ENCODE measurements around the gene DNAAF3. TPM values are rescaled to one million over a fixed set of nuclear protein-coding genes. Genes with fewer than 3 reads are reported as not detected.

DNAAF3 gene
- total RNA-seq, 1 donor from 2014 or later = 12.2 TPM

DNA sequence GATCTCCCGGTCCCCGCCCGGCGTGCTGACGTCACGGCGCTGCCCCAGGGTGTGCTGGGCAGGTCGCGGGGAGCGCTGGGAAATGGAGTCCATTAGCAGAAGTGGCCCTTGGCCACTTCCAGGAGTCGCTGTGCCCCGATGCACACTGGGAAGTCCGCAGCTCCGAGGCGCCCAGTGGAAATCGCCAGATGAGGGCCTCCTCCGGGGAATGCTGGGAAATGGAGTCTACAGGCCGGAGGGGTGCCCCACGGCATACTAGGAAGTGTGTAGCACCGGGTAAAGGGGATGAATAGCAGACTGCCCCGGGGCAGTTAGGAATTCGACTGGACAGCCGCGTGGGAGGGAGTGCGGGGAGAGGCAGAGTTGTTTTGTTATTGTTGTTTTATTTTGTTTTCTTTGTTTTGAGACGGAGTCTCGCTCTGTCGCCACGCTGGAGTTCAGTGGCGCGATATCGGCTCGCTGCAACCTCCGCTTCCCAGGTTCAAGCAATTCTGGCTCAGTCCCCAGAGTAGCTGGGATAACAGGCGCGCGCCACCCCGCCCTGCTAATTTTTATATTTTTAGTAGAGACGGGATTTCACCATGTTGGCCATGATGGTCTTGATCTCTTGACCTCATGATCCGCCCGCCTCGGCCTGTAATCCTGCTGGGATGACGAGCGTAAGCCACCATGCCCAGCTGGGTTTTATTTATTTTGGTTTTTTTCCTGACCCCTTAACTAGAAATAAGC is 48.6 kb downstream of the DNAAF3 start:
- DNase-seq (ENCODE audit: extremely low spot score, unreplicated experiment) = peak; percentile 97
- H3K4me1 Mint-ChIP-seq (ENCODE audit: unreplicated experiment) = peaks cover 28% of the 10 kb centered on the region
- no peaks in the 10 kb centered on the region for H3K9me3 Mint-ChIP-seq
- TF ChIP-seq, protein P1, sequence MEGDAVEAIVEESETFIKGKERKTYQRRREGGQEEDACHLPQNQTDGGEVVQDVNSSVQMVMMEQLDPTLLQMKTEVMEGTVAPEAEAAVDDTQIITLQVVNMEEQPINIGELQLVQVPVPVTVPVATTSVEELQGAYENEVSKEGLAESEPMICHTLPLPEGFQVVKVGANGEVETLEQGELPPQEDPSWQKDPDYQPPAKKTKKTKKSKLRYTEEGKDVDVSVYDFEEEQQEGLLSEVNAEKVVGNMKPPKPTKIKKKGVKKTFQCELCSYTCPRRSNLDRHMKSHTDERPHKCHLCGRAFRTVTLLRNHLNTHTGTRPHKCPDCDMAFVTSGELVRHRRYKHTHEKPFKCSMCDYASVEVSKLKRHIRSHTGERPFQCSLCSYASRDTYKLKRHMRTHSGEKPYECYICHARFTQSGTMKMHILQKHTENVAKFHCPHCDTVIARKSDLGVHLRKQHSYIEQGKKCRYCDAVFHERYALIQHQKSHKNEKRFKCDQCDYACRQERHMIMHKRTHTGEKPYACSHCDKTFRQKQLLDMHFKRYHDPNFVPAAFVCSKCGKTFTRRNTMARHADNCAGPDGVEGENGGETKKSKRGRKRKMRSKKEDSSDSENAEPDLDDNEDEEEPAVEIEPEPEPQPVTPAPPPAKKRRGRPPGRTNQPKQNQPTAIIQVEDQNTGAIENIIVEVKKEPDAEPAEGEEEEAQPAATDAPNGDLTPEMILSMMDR (conservative IDR thresholded peaks at IDR 0.05) = no peak
- peaks cover 16% of the 10 kb centered on the region for H3K27me3 Mint-ChIP-seq
- H3K27ac Mint-ChIP-seq = peak overlapping the region; percentile 99
- H3K4me3 Mint-ChIP-seq = peak overlapping the region; percentile 100
- no peaks in the 10 kb centered on the region for H3K36me3 Mint-ChIP-seq

DNA sequence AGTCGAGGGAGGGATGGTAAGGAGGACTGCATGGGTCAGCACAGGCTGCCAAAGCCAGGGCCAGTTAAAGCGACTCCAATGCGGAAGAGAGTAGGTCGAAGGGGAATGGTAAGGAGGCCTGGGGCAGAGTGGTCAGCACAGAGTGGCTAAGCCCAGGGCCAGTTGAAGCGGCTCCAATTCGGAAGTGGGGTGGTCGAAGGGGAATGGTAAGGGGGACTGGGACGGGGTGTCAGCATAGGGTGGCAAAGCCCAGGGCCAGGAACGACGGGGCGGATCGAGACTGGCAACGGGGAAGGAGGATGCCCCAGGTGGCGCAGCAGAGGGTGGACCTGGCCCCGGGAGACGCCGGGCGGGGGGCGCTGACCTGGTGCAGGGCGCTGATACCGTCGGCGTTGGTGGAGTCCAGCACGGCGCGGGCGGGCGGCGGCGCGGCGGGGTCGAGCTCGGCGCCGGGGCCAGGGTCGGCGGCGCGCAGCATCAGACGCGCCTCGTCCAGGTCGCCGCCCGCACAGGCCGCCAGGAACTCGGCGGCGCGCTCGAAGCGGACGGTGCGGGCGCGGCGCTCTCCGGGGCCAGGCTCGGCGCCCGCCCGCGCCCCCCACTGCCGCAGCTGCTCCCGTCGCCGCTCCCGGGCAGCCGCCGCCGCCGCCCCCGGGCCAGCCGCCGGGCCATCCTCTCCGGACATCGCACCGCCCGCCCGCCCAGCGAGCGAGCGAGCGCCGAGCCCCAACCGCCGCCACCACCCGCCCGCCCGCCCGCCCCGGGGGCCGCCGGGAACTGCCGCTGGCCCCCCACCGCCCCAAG is 49.4 kb downstream of the DNAAF3 start, which contains the start of gene PPP1R12C:
Gene PPP1R12C (minus strand): TSS at position 779 of the 804 bp plus-strand sequence. CDS start 94 bp downstream, at position 685.
- peak within 1 kb of the TSS; percentile 100 for H3K4me3 Mint-ChIP-seq
- H3K27me3 Mint-ChIP-seq = peaks cover 12% of the 10 kb centered on the region
- no peaks in the 10 kb centered on the region for H3K9me3 Mint-ChIP-seq
- TF ChIP-seq, protein P1 (conservative IDR thresholded peaks at IDR 0.05) = no peak
- DNase-seq (ENCODE audit: extremely low spot score, unreplicated experiment) = no peak
- peaks cover 28% of the 10 kb centered on the region for H3K4me1 Mint-ChIP-seq (ENCODE audit: unreplicated experiment)
- peak within 1 kb of the TSS; percentile 99 for H3K27ac Mint-ChIP-seq
- H3K36me3 Mint-ChIP-seq = no peaks in the 10 kb centered on the region

DNA sequence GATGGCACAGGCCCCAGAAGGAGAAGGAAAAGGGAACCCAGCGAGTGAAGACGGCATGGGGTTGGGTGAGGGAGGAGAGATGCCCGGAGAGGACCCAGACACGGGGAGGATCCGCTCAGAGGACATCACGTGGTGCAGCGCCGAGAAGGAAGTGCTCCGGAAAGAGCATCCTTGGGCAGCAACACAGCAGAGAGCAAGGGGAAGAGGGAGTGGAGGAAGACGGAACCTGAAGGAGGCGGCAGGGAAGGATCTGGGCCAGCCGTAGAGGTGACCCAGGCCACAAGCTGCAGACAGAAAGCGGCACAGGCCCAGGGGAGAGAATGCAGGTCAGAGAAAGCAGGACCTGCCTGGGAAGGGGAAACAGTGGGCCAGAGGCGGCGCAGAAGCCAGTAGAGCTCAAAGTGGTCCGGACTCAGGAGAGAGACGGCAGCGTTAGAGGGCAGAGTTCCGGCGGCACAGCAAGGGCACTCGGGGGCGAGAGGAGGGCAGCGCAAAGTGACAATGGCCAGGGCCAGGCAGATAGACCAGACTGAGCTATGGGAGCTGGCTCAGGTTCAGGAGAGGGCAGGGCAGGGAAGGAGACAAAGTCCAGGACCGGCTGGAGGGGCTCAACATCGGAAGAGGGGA is 50.1 kb downstream of the DNAAF3 start:
- DNase-seq (ENCODE audit: extremely low spot score, unreplicated experiment) = no peak
- TF ChIP-seq, protein P1 (conservative IDR thresholded peaks at IDR 0.05) = no peak
- Mint-ChIP-seq H3K9me3 (no peaks in the 10 kb centered on the region), H3K27ac (peak overlapping the region; percentile 97), H3K4me1 (ENCODE audit: unreplicated experiment) (peaks cover 28% of the 10 kb centered on the region), H3K27me3 (peaks cover 10% of the 10 kb centered on the region), H3K4me3 (peak overlapping the region; percentile 98), H3K36me3 (no peaks in the 10 kb centered on the region)

DNA sequence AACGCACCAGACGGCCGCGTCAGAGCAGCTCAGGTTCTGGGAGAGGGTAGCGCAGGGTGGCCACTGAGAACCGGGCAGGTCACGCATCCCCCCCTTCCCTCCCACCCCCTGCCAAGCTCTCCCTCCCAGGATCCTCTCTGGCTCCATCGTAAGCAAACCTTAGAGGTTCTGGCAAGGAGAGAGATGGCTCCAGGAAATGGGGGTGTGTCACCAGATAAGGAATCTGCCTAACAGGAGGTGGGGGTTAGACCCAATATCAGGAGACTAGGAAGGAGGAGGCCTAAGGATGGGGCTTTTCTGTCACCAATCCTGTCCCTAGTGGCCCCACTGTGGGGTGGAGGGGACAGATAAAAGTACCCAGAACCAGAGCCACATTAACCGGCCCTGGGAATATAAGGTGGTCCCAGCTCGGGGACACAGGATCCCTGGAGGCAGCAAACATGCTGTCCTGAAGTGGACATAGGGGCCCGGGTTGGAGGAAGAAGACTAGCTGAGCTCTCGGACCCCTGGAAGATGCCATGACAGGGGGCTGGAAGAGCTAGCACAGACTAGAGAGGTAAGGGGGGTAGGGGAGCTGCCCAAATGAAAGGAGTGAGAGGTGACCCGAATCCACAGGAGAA is 50.9 kb downstream of the DNAAF3 start:
- Mint-ChIP-seq H3K4me3 (peak overlapping the region; percentile 98), H3K27ac (peak overlapping the region; percentile 97), H3K36me3 (no peaks in the 10 kb centered on the region), H3K9me3 (no peaks in the 10 kb centered on the region), H3K27me3 (peaks cover 8% of the 10 kb centered on the region), H3K4me1 (ENCODE audit: unreplicated experiment) (peaks cover 28% of the 10 kb centered on the region)
- TF ChIP-seq, protein P1 (conservative IDR thresholded peaks at IDR 0.05) = no peak
- no peak for DNase-seq (ENCODE audit: extremely low spot score, unreplicated experiment)

DNA sequence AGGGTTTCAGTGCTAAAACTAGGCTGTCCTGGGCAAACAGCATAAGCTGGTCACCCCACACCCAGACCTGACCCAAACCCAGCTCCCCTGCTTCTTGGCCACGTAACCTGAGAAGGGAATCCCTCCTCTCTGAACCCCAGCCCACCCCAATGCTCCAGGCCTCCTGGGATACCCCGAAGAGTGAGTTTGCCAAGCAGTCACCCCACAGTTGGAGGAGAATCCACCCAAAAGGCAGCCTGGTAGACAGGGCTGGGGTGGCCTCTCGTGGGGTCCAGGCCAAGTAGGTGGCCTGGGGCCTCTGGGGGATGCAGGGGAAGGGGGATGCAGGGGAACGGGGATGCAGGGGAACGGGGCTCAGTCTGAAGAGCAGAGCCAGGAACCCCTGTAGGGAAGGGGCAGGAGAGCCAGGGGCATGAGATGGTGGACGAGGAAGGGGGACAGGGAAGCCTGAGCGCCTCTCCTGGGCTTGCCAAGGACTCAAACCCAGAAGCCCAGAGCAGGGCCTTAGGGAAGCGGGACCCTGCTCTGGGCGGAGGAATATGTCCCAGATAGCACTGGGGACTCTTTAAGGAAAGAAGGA is 51.8 kb downstream of the DNAAF3 start:
- Mint-ChIP-seq H3K36me3 (no peaks in the 10 kb centered on the region), H3K9me3 (no peaks in the 10 kb centered on the region), H3K4me1 (ENCODE audit: unreplicated experiment) (peaks cover 28% of the 10 kb centered on the region), H3K27ac (peak overlapping the region; percentile 97), H3K27me3 (peaks cover 5% of the 10 kb centered on the region), H3K4me3 (peak overlapping the region; percentile 98)
- no peak for DNase-seq (ENCODE audit: extremely low spot score, unreplicated experiment)
- TF ChIP-seq, protein P1 (conservative IDR thresholded peaks at IDR 0.05) = no peak
